AG09309 (cell line): Measurements from ENCODE around the gene SBNO2.

Experiments
- DNase-seq: peaks from one replicate; pipeline ENCODE4 v3.0.0-alpha.2; 2010; ENCODE audit warnings: low read depth
- H3K4me3 ChIP-seq: 2 replicates; pipeline ENCODE4 v1.5.1; 2011; ENCODE audit warnings: mild to moderate bottlenecking, low read depth, low read length, moderate library complexity; ENCODE audit not compliant: control insufficient read depth
- CTCF ChIP-seq: IDR thresholded peaks from 2 replicates; pipeline ENCODE4 v1.5.1; 2011; ENCODE audit warnings: mild to moderate bottlenecking, low read depth, low read length, inconsistent platforms; ENCODE audit not compliant: insufficient read depth, control insufficient read depth; ENCODE audit errors: missing control alignments

SBNO2 gene

GRCh38 chr19:1156305-1156801 is 17.7 kb downstream of the SBNO2 start:
- H3K4me3 ChIP-seq = no peak overlapping the region
- no peak for TF ChIP-seq CTCF
- no peak for DNase-seq

GRCh38 chr19:1155352-1156304 is 18.4 kb downstream of the SBNO2 start:
- peak overlapping the region; percentile 20 for H3K4me3 ChIP-seq
- TF ChIP-seq CTCF = no peak

GRCh38 chr19:1154731-1155351 is 19.2 kb downstream of the SBNO2 start:
- H3K4me3 ChIP-seq = peak overlapping the region; percentile 36
- DNase-seq = peak; percentile 81
- no peak for TF ChIP-seq CTCF

More at GRCh38 chr19:1155352-1156304, 18.4 kb downstream of the SBNO2 start:
- DNase-seq = no peak

GRCh38 chr19:1153891-1154730 is 20.0 kb downstream of the SBNO2 start:
- H3K4me3 ChIP-seq = peak overlapping the region; percentile 36

GRCh38 chr19:1151917-1152587 is 22.0 kb downstream of the SBNO2 start:
- no peak for DNase-seq
- TF ChIP-seq CTCF = no peak
- no peak overlapping the region for H3K4me3 ChIP-seq

More at GRCh38 chr19:1153891-1154730, 20.0 kb downstream of the SBNO2 start:
- no peak for TF ChIP-seq CTCF
- DNase-seq = no peak
